HFFc6 (cell line): ENCODE measurements around the gene SFI1. TPM values are rescaled to one million over a fixed set of nuclear protein-coding genes. Genes with fewer than 3 reads are reported as not detected.
"Not testable (repeated sequence)": the region's sequence is repeated elsewhere in the genome, so short reads cannot be mapped to it uniquely, and the experiment has no call there.

Experiments used
- DNase-seq: peaks from one replicate; pipeline ENCODE4 v3.0.0-alpha.2; 2018
- H3K27ac Mint-ChIP-seq: 2 replicates; pipeline ENCODE4 v1.8.0; 2020; ENCODE audit warnings: mild to moderate bottlenecking, mixed read lengths
- H3K27me3 Mint-ChIP-seq: 2 replicates; pipeline ENCODE4 v1.8.0; 2021; ENCODE audit warnings: mild to moderate bottlenecking, moderate library complexity, mixed read lengths; ENCODE audit not compliant: insufficient read depth
- H3K36me3 Mint-ChIP-seq: 2 replicates; pipeline ENCODE4 v1.8.0; 2021; ENCODE audit warnings: low read depth, mixed read lengths
- H3K4me1 Mint-ChIP-seq: 2 replicates; pipeline ENCODE4 v1.8.0; 2020; ENCODE audit warnings: low read depth, mixed read lengths
- H3K4me3 Mint-ChIP-seq: 2 replicates; pipeline ENCODE4 v1.8.0; 2020; ENCODE audit warnings: mild to moderate bottlenecking, moderate library complexity, mixed read lengths
- H3K9me3 Mint-ChIP-seq: 2 replicates; pipeline ENCODE4 v1.8.0; 2020; ENCODE audit warnings: mild to moderate bottlenecking, mixed read lengths
- CTCF ChIP-seq: fragments of 200-600 bp; sonication (generic); IDR thresholded peaks from 2 replicates; pipeline ENCODE4 v1.5.0; 2021; ENCODE audit warnings: antibody characterized with exemption, mild to moderate bottlenecking
- total RNA-seq, 6 experiments: library from RNA; stranded (reverse); fragmentation: NEBNext Ultra II Directional; extraction: Animal tissue kit (Norgen Biotek cat#: 25700); gene quantifications; 2 replicates in 1 of 6; 3 replicates in 5 of 6; pipeline ENCODE4 v1.2.3, GENCODE V29; 2021

The SFI1 gene
- total RNA-seq, 6 experiments from 2014 or later: 8.3 to 12.1 (median 11.3) TPM

GRCh38 chr22:31504282-31504681 lies 7.9 kb downstream of the SFI1 start:
- Mint-ChIP-seq H3K27me3 (no peaks in the 10 kb centered on the region), H3K4me3 (no peak overlapping the region), H3K27ac (peak overlapping the region; percentile 89), H3K4me1 (peaks cover 25% of the 10 kb centered on the region), H3K9me3 (0 out of 2 replicates have a peak, but pooled peaks cover 9% of the 10 kb centered on the region), H3K36me3 (peaks cover 22% of the 10 kb centered on the region)
- TF ChIP-seq CTCF: no peak
- DNase-seq: peak; percentile 39

GRCh38 chr22:31507517-31507916 lies 11.2 kb downstream of the SFI1 start:
- not testable (repeated sequence) for H3K27me3 Mint-ChIP-seq, H3K4me3 Mint-ChIP-seq
- H3K4me1 Mint-ChIP-seq: peaks cover 27% of the 10 kb centered on the region

GRCh38 chr22:31508536-31508935 lies 12.2 kb downstream of the SFI1 start:
- no peak overlapping the region for H3K27ac Mint-ChIP-seq
- H3K36me3 Mint-ChIP-seq: peaks cover 24% of the 10 kb centered on the region
- no peak for TF ChIP-seq CTCF
- peaks cover 23% of the 10 kb centered on the region for H3K4me1 Mint-ChIP-seq
- no peak for DNase-seq
- H3K9me3 Mint-ChIP-seq: 0 out of 2 replicates have a peak, but pooled peaks cover 9% of the 10 kb centered on the region
- no peaks in the 10 kb centered on the region for H3K27me3 Mint-ChIP-seq
- H3K4me3 Mint-ChIP-seq: no peak overlapping the region

More at GRCh38 chr22:31507517-31507916, 11.2 kb downstream of the SFI1 start:
- H3K9me3 Mint-ChIP-seq, DNase-seq, H3K27ac Mint-ChIP-seq: not testable (repeated sequence)
- H3K36me3 Mint-ChIP-seq: peaks cover 24% of the 10 kb centered on the region

GRCh38 chr22:31509061-31509762 lies 12.9 kb downstream of the SFI1 start:
- no peaks in the 10 kb centered on the region for H3K27me3 Mint-ChIP-seq
- peak; percentile 8 for DNase-seq
- H3K9me3 Mint-ChIP-seq: 0 out of 2 replicates have a peak, but pooled peaks cover 9% of the 10 kb centered on the region
- TF ChIP-seq CTCF: no peak
- H3K4me1 Mint-ChIP-seq: peaks cover 16% of the 10 kb centered on the region
- no peak overlapping the region for H3K27ac Mint-ChIP-seq
- no peak overlapping the region for H3K4me3 Mint-ChIP-seq
- H3K36me3 Mint-ChIP-seq: peaks cover 24% of the 10 kb centered on the region

- DNase-seq: no peak
- Mint-ChIP-seq H3K27me3 (peaks cover 3% of the 10 kb centered on the region), H3K36me3 (peaks cover 7% of the 10 kb centered on the region), H3K4me3 (no peak overlapping the region), H3K4me1 (no peaks in the 10 kb centered on the region), H3K9me3 (no peaks in the 10 kb centered on the region), H3K27ac (no peak overlapping the region)
- no peak for TF ChIP-seq CTCF
These were observed 23.7 kb downstream of the SFI1 start for GRCh38 chr22:31520051-31520450.

GRCh38 chr22:31524132-31524531 lies 27.8 kb downstream of the SFI1 start:
- not testable (repeated sequence) for H3K4me1 Mint-ChIP-seq, H3K27me3 Mint-ChIP-seq, H3K27ac Mint-ChIP-seq, DNase-seq, H3K4me3 Mint-ChIP-seq, H3K9me3 Mint-ChIP-seq
- H3K36me3 Mint-ChIP-seq: peaks cover 13% of the 10 kb centered on the region
